CD14-positive monocyte (primary cell): ENCODE results near the gene WAC. TPM values are rescaled to one million over a fixed set of nuclear protein-coding genes. Genes with fewer than 3 reads are reported as not detected.

Source experiments
- DNase-seq, 3 donors: peaks; one replicate each; pipeline ENCODE4 v3.0.0-alpha.2; 2011 to 2022
- H2AFZ ChIP-seq: 2 replicates; pipeline ENCODE4 v1.6.0; 2012; ENCODE audit warnings: mild to moderate bottlenecking, low read depth, low read length, inconsistent platforms; ENCODE audit not compliant: insufficient read depth, poor library complexity, severe bottlenecking
- H3K27ac ChIP-seq, 2 donors: 1 replicate in 1 of 2; 2 replicates in 1 of 2; pipeline ENCODE4 v1.5.1; 2012 to 2013; ENCODE audit warnings: low read length in 2 of 2, control low read depth in 1 of 2, inconsistent platforms in 1 of 2, low read depth in 1 of 2, mild to moderate bottlenecking in 1 of 2
- H3K27me3 ChIP-seq, 2 donors: one replicate each; pipeline versions ENCODE4 v1.6.0 to v1.6.1; 2011 to 2013; ENCODE audit warnings: low read length in 2 of 2; ENCODE audit not compliant: control insufficient read depth in 2 of 2, insufficient read depth in 2 of 2
- H3K36me3 ChIP-seq, 2 donors: replicated peaks in 1 of 2; 1 replicate in 1 of 2; 2 replicates in 1 of 2; pipeline versions ENCODE4 v1.5.1 to v1.6.1; 2012 to 2013; ENCODE audit warnings: low read length in 2 of 2, control low read depth in 1 of 2, inconsistent platforms in 1 of 2, mild to moderate bottlenecking in 1 of 2; ENCODE audit not compliant: insufficient read depth in 2 of 2, control insufficient read depth in 1 of 2
- H3K4me1 ChIP-seq, 2 donors: 1 replicate in 1 of 2; 2 replicates in 1 of 2; pipeline versions ENCODE4 v1.5.1 to v1.6.1; 2012 to 2013; ENCODE audit warnings: low read length in 2 of 2, control low read depth in 1 of 2, inconsistent platforms in 1 of 2, mild to moderate bottlenecking in 1 of 2, moderate library complexity in 1 of 2; ENCODE audit not compliant: insufficient read depth in 2 of 2, control insufficient read depth in 1 of 2
- H3K4me2 ChIP-seq: replicated peaks from 2 replicates; pipeline ENCODE3; 2012; ENCODE audit warnings: low read length, moderate library complexity, mild to moderate bottlenecking; ENCODE audit not compliant: poor library complexity, severe bottlenecking; ENCODE audit errors: extremely low read depth
- H3K4me3 ChIP-seq, 3 experiments: fragments of 200-600 bp in 1 of 3; sonication (generic) in 1 of 3; replicated peaks in 1 of 3; 1 replicate in 2 of 3; 2 replicates in 1 of 3; pipeline ENCODE4 v1.5.1; 2011 to 2013; ENCODE audit warnings: low read length in 3 of 3, mild to moderate bottlenecking in 3 of 3, control low read depth in 2 of 3, low read depth in 2 of 3, inconsistent platforms in 1 of 3, moderate library complexity in 1 of 3
- H3K79me2 ChIP-seq: 2 replicates; pipeline ENCODE4 v1.6.0; 2012; ENCODE audit warnings: mild to moderate bottlenecking, control low read depth, inconsistent platforms, low read length, moderate library complexity; ENCODE audit not compliant: insufficient read depth
- H3K9ac ChIP-seq: 2 replicates; pipeline ENCODE4 v1.6.0; 2017; ENCODE audit warnings: low read length, mild to moderate bottlenecking; ENCODE audit not compliant: insufficient read depth, poor library complexity, severe bottlenecking
- H3K9me3 ChIP-seq, 2 donors: replicated peaks in 1 of 2; 1 replicate in 1 of 2; 2 replicates in 1 of 2; pipeline versions ENCODE4 v1.5.1 to v1.6.1; 2012 to 2013; ENCODE audit warnings: low read length in 2 of 2, control low read depth in 1 of 2; ENCODE audit not compliant: control insufficient read depth in 1 of 2, insufficient read depth in 1 of 2
- H4K20me1 ChIP-seq: 2 replicates; pipeline ENCODE4 v1.6.0; 2012; ENCODE audit warnings: mild to moderate bottlenecking, low read length, control low read depth, moderate library complexity; ENCODE audit not compliant: insufficient read depth
- H3K27ac Mint-ChIP-seq, 7 donors: one replicate each; pipeline ENCODE4 v1.8.0; 2020; ENCODE audit warnings: mild to moderate bottlenecking in 7 of 7, mixed read lengths in 7 of 7, moderate library complexity in 6 of 7, inconsistent platforms in 2 of 7
- H3K27me3 Mint-ChIP-seq, 3 donors: one replicate each; pipeline ENCODE4 v1.8.0; 2021 to 2022; ENCODE audit warnings: low read depth in 3 of 3, mild to moderate bottlenecking in 3 of 3, mixed read lengths in 3 of 3, moderate library complexity in 3 of 3, inconsistent platforms in 1 of 3
- H3K36me3 Mint-ChIP-seq, 2 donors: one replicate each; pipeline ENCODE4 v1.8.0; 2020; ENCODE audit warnings: mixed read lengths in 2 of 2, inconsistent platforms in 1 of 2, mild to moderate bottlenecking in 1 of 2
- H3K4me1 Mint-ChIP-seq: one replicate; pipeline ENCODE4 v1.8.0; 2020; ENCODE audit warnings: mild to moderate bottlenecking, mixed read lengths
- H3K4me3 Mint-ChIP-seq, 2 donors: one replicate each; pipeline ENCODE4 v1.8.0; 2020; ENCODE audit warnings: mild to moderate bottlenecking in 2 of 2, mixed read lengths in 2 of 2, moderate library complexity in 1 of 2
- H3K9me3 Mint-ChIP-seq, 7 donors: one replicate each; pipeline ENCODE4 v1.8.0; 2020 to 2022; ENCODE audit warnings: mixed read lengths in 7 of 7, mild to moderate bottlenecking in 6 of 7, moderate library complexity in 6 of 7, inconsistent platforms in 2 of 7
- WGBS: methylation state at CpG from one replicate; pipeline ENCODE4 v1.1.5; 2013; ENCODE audit warnings: missing lambda C conversion rate; ENCODE audit not compliant: insufficient coverage; 5-methylcytosine and 5-hydroxymethylcytosine counted together
- intact Hi-C, 2 donors: fragments of 100-400 bp; cut with micrococcal nuclease; formaldehyde crosslinking; loops; one replicate each; pipeline versions ENCODE4 v1.15.0 to v1.15.1; 2023
- polyA plus RNA-seq, 3 donors: library from polyadenylated mRNA; depleted of rRNA in 1 of 3; unstranded in 2 of 3; stranded (reverse) in 1 of 3; fragments of 300-500 nt in 2 of 3; fragments of >200 nt in 1 of 3; fragmentation: Illumina TruSeq in 2 of 3; gene quantifications; 1 replicate in 2 of 3; 2 replicates in 1 of 3; pipeline ENCODE4 v1.2.3, GENCODE V29; 2012 to 2021
- TF ChIP-seq, protein P1 (sequence below): fragments of 200-600 bp; IDR thresholded peaks from one replicate; pipeline ENCODE4 v1.8.0; 2022; ENCODE audit warnings: antibody characterized with exemption, mild to moderate bottlenecking

WAC gene
- polyA plus RNA-seq, 3 donors, result 46.7 to 80.8 (median 67.9) TPM

DNA sequence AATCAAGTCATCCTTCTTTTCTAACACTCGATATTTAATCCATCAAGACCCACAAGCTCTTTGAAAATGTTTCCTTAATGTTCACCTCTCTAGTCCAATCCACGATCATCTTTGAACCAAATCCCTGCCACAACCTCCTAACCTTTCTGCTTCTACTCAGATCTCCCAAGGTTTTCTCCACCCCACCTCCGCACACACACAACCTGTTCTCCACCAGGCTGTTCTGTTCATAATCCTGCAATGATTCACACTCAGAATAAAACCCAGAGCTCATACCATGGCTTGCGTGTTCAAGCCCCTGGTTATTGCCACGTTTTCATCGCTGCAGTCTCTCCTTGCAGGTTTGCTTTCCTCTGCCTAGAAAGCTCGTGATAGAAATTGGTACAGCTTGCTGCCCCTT lies 90.6 kb downstream of the WAC start:
- no peak overlapping the region for H3K4me3 Mint-ChIP-seq
- no peak overlapping the region for H3K9ac ChIP-seq
- H3K4me3 ChIP-seq, result no peak overlapping the region
- H3K36me3 Mint-ChIP-seq, result peaks cover 19 to 33% of the 10 kb centered on the region in 2 donors
- no peak for DNase-seq
- no peak overlapping the region for H3K27ac ChIP-seq
- H3K9me3 ChIP-seq, result no peaks in the 10 kb centered on the region
- H3K4me1 Mint-ChIP-seq, result peaks cover 22% of the 10 kb centered on the region
- peaks cover 41% of the 10 kb centered on the region for H4K20me1 ChIP-seq
- no peaks in the 10 kb centered on the region for H3K27me3 ChIP-seq
- TF ChIP-seq, protein P1, sequence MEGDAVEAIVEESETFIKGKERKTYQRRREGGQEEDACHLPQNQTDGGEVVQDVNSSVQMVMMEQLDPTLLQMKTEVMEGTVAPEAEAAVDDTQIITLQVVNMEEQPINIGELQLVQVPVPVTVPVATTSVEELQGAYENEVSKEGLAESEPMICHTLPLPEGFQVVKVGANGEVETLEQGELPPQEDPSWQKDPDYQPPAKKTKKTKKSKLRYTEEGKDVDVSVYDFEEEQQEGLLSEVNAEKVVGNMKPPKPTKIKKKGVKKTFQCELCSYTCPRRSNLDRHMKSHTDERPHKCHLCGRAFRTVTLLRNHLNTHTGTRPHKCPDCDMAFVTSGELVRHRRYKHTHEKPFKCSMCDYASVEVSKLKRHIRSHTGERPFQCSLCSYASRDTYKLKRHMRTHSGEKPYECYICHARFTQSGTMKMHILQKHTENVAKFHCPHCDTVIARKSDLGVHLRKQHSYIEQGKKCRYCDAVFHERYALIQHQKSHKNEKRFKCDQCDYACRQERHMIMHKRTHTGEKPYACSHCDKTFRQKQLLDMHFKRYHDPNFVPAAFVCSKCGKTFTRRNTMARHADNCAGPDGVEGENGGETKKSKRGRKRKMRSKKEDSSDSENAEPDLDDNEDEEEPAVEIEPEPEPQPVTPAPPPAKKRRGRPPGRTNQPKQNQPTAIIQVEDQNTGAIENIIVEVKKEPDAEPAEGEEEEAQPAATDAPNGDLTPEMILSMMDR, result no peak
- H3K27ac Mint-ChIP-seq, result peak overlapping the region in 1 of 7 donors; percentile 0
- intact Hi-C loops, result no loop called here
- WGBS, result 91% methylated on average over 6 of the region's 7 CpGs
- H3K36me3 ChIP-seq, result peaks cover 8 to 17% of the 10 kb centered on the region in 2 donors
- peaks cover 20% of the 10 kb centered on the region in 2 donors for H3K4me1 ChIP-seq
- H3K79me2 ChIP-seq, result no peaks in the 10 kb centered on the region
- H3K9me3 Mint-ChIP-seq, result no peaks in the 10 kb centered on the region
- H2AFZ ChIP-seq, result no peak overlapping the region
- no peak overlapping the region for H3K4me2 ChIP-seq
- peaks cover 1 to 11% (median 6%) of the 10 kb centered on the region in 3 donors for H3K27me3 Mint-ChIP-seq

DNA sequence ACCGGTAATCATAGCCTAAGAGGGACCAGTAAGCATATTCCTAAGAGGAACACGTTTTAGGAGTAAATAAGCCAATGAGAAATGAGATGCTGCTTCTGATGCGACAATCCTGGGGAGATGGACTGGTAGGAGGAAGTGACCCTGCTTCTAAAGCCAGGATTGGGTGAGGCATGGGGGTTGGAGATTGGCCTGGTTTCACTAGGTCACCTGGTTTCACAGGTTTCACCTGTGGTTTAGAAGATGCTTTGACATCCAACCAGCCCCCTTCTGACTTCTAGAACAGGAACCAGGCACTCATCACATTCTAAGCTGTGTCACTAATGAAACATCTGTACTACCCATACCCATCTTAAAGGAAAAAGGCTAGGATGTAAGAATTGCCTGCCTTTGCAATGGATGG lies 91.4 kb downstream of the WAC start:
- no peak overlapping the region for H3K27ac Mint-ChIP-seq
- Histone ChIP-seq H3K27ac (no peak overlapping the region), H3K9me3 (no peaks in the 10 kb centered on the region), H3K27me3 (no peaks in the 10 kb centered on the region), H3K9ac (no peak overlapping the region), H3K4me1 (peaks cover 14 to 15% of the 10 kb centered on the region in 2 donors), H4K20me1 (peaks cover 34% of the 10 kb centered on the region), H3K36me3 (peaks cover 5 to 12% of the 10 kb centered on the region in 2 donors), H3K79me2 (no peaks in the 10 kb centered on the region), H2AFZ (no peak overlapping the region), H3K4me2 (no peak overlapping the region), H3K4me3 (no peak overlapping the region)
- intact Hi-C loops, result no loop called here
- no peak for DNase-seq
- no peak overlapping the region for H3K4me3 Mint-ChIP-seq
- 100% methylated on average over 1 of the region's 3 CpGs for WGBS
- TF ChIP-seq, protein P1, result no peak
- peaks cover 16 to 29% of the 10 kb centered on the region in 2 donors for H3K36me3 Mint-ChIP-seq
- H3K27me3 Mint-ChIP-seq, result peaks cover 3 to 12% (median 11%) of the 10 kb centered on the region in 3 donors
- H3K4me1 Mint-ChIP-seq, result peaks cover 22% of the 10 kb centered on the region
- H3K9me3 Mint-ChIP-seq, result peaks cover 0 to 2% (median 0%) of the 10 kb centered on the region in 7 donors
